GM12801 (cell line): Measurements from ENCODE around the gene PDIA2.

Experiments used
- CTCF ChIP-seq: IDR thresholded peaks from one replicate; pipeline ENCODE4 v1.5.1; 2011; ENCODE audit warnings: control low read depth; ENCODE audit not compliant: insufficient read length; ENCODE audit errors: extremely low read depth

Gene PDIA2

GRCh38 chr16:265002-265529 is 17.9 kb upstream of the PDIA2 start:
- no peak for TF ChIP-seq CTCF

DNA sequence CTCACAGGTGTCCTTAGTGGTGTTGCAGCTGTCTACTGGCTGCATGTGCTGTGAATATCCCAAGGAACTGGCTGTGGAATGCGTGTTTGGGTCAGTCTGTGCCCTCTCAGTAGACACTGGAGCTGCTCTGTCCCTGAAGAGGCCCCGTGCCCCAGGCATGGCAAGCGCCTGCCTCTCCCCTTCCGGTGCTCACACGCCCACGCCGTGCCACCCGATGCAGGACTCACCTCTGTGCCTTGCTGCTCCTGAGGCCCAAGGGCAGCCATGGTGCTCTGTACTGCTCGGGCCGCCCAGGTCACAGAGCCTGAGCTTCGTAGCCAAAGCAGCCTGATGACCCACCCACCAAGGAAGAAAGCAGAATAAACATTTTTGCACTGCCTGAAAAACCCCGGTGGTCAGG is 17.3 kb upstream of the PDIA2 start:
- no peak for TF ChIP-seq CTCF

GRCh38 chr16:266258-267164 is 16.5 kb upstream of the PDIA2 start:
- TF ChIP-seq CTCF = no peak

DNA sequence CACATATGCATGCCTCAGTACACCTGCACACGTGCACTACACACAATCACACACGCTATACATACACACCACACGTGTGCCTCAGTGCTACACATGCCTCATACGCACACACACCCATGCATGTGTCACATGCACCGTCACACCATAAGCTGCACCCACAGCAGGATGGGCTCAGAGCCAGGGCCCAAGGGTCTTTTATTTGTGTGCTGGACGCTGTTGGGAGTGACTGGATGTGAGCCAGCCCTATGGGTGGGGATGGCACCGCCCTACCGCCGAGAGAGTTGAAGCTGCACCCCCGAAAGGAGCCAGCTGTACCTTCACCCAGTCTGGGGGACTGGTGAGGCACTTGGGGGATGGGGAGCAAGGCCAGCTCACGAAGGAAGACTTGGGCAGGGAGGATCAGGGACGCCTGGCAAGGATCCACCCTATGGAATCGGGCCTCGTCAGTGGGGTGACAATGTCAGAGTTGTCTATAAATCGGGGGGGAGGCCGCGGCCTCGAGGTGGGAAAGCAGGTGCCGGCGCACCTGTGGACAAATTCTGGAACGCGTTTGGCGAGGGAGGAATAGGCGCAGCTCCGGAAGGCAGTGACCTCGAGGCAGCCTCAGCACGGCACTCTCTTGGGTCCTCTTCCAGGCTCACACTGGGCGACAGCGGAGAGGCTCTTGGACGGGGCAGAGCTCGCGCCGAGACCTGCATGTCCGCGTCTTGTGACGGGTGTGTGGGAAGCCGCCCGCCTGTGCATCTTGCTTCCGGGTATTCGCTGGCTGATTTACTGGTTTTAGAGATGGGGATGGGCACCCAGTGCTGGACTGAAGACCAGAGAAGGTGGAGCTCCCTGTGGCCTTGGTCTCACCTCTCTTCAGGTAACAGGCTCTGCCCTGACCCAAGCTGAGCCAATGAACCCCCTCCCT is 14.6 kb upstream of the PDIA2 start:
- no peak for TF ChIP-seq CTCF

GRCh38 chr16:269061-269796 is 13.7 kb upstream of the PDIA2 start:
- TF ChIP-seq CTCF = no peak

GRCh38 chr16:270381-271255 is 12.3 kb upstream of the PDIA2 start:
- TF ChIP-seq CTCF = no peak
